PFSK-1 (cell line): ENCODE results near the gene CDC26.

Experiments
- POLR2AphosphoS5 ChIP-seq: IDR thresholded peaks from 2 replicates; pipeline ENCODE4 v1.6.1; 2012; ENCODE audit warnings: low read depth, mild to moderate bottlenecking, control low read depth, low read length, moderate library complexity
- REST ChIP-seq, 2 experiments: IDR thresholded peaks; 2 replicates each; pipeline versions ENCODE4 v1.6.1 to v1.8.0; 2011 to 2012; ENCODE audit warnings: low read depth in 2 of 2, low read length in 2 of 2, control low read depth in 1 of 2, inconsistent platforms in 1 of 2, mild to moderate bottlenecking in 1 of 2, moderate library complexity in 1 of 2; ENCODE audit not compliant: insufficient read depth in 1 of 2
- SIN3A ChIP-seq: IDR thresholded peaks from 2 replicates; pipeline ENCODE4 v1.6.1; 2012; ENCODE audit warnings: mild to moderate bottlenecking, low read length, moderate library complexity, borderline replicate concordance; ENCODE audit not compliant: insufficient read depth
- TAF1 ChIP-seq: IDR thresholded peaks from 2 replicates; pipeline ENCODE4 v1.6.1; 2012; ENCODE audit warnings: low read length, control low read depth, borderline replicate concordance; ENCODE audit not compliant: insufficient read depth

- TF ChIP-seq TAF1, result no peak
- no peak for TF ChIP-seq SIN3A
- TF ChIP-seq POLR2AphosphoS5, result no peak
- no peak for TF ChIP-seq REST (IDR thresholded peaks at IDR 0.05; ENCODE audit: insufficient read depth in 1 of 2, low read depth in 2 of 2, low read length in 2 of 2)
Observed at GRCh38 chr9:113302792-113303418, 27.5 kb upstream of the CDC26 start, which contains the start of gene RNF183.
